GM21381 (cell line): ENCODE measurements around the gene XG.
"Not testable (repeated sequence)": the region's sequence is repeated elsewhere in the genome, so short reads cannot be mapped to it uniquely, and the experiment has no call there.

ENCODE experiments used
- ATAC-seq: cut with Tn5 transposase; IDR thresholded peaks from one replicate; pipeline ENCODE4 v1.9.1; 2021; ENCODE audit warnings: mild to moderate bottlenecking, moderate library complexity; ENCODE audit not compliant: unreplicated experiment

XG gene

GRCh38 chrX:2751874-2752300 lies at the start of gene XG:
Gene XG, plus strand, starts transcription at chrX:2752040. Its CDS starts 235 bp downstream, at chrX:2752275.
- not testable (repeated sequence) for ATAC-seq

- no peak for ATAC-seq
Observed at GRCh38 chrX:2703991-2704369, 47.9 kb upstream of the XG start.

- no peak for ATAC-seq
Observed at GRCh38 chrX:2705046-2705832, 46.6 kb upstream of the XG start.

GRCh38 chrX:2707334-2707760 lies 44.5 kb upstream of the XG start:
- ATAC-seq, result peak; percentile 87

GRCh38 chrX:2708021-2708420 lies 43.8 kb upstream of the XG start:
- ATAC-seq, result no peak

- ATAC-seq, result no peak
Observed at GRCh38 chrX:2708592-2709188, 43.1 kb upstream of the XG start.

- ATAC-seq, result no peak
Observed at GRCh38 chrX:2709556-2709955, 42.3 kb upstream of the XG start.

- ATAC-seq, result no peak
Observed at GRCh38 chrX:2710041-2710840, 41.6 kb upstream of the XG start.

- no peak for ATAC-seq
Observed at GRCh38 chrX:2711441-2711840, 40.4 kb upstream of the XG start.

- ATAC-seq, result no peak
Observed at GRCh38 chrX:2712428-2712827, 39.4 kb upstream of the XG start.

- ATAC-seq, result no peak
Observed at GRCh38 chrX:2712890-2713840, 38.7 kb upstream of the XG start.

GRCh38 chrX:2714551-2714950 lies 37.3 kb upstream of the XG start:
- ATAC-seq, result no peak

- ATAC-seq, result no peak
Observed at GRCh38 chrX:2715066-2715600, 36.7 kb upstream of the XG start.

- no peak for ATAC-seq
Observed at GRCh38 chrX:2717312-2717711, 34.5 kb upstream of the XG start.

- ATAC-seq, result no peak
Observed at GRCh38 chrX:2718821-2719220, 33.0 kb upstream of the XG start.

GRCh38 chrX:2719774-2720447 lies 31.9 kb upstream of the XG start:
- ATAC-seq, result no peak

- no peak for ATAC-seq
Observed at GRCh38 chrX:2723286-2723879, 28.5 kb upstream of the XG start.

- not testable (repeated sequence) for ATAC-seq
Observed at GRCh38 chrX:2727264-2727663, 24.6 kb upstream of the XG start.

- no peak for ATAC-seq
Observed at GRCh38 chrX:2732076-2732475, 19.8 kb upstream of the XG start.
